IPS-NIHi11 (cell line): ENCODE measurements around the gene LILRA6.
"Not testable (repeated sequence)": the region's sequence is repeated elsewhere in the genome, so short reads cannot be mapped to it uniquely, and the experiment has no call there.

Experiments
- DNase-seq: peaks from one replicate; pipeline ENCODE4 v3.0.0; 2012; ENCODE audit warnings: mixed read lengths, low spot score

LILRA6 gene

DNA sequence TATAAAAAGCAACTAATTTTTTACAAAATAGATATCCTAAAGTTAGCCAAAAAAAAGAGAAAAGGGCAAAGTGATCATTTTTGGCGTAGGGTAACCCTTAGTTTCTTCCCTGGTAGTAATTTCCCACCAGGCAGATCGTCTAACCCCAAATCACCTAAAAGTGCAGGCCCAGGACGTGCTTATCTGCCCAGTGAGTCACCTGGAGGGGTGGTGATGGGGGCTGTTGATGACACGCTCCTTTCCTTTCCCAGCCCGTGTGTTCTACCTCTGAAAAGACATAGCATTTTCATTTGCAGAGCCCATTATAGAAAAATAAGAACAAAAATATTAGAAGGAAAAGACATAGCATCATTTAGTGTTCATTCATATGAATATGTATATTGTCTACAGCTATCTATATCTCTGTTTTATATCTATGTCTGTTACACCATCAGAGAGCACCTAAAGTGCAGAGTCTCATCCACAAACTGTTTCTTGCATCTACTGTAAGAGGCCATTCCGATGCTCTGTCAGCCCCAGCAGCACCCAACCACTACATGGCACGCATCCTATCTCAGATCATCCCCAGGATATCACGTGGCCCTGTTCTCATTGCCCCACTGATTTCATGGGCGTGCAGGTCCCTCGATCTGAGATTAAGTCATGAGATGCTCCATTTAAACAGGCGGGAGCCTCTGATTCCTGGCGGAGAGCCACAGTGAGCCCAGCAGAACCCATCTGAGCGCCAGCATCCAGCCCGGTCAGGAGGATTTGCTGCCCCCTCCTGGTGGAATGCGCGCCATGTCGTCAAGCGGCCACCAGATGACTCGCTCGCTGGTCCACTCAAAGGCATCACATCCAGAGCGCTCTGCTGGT, 11.3 kb downstream of the LILRA6 start:
- DNase-seq: peak; percentile 91

- DNase-seq: no peak
Observed at GRCh38 chr19:54230031-54230430, 12.6 kb downstream of the LILRA6 start.

DNA sequence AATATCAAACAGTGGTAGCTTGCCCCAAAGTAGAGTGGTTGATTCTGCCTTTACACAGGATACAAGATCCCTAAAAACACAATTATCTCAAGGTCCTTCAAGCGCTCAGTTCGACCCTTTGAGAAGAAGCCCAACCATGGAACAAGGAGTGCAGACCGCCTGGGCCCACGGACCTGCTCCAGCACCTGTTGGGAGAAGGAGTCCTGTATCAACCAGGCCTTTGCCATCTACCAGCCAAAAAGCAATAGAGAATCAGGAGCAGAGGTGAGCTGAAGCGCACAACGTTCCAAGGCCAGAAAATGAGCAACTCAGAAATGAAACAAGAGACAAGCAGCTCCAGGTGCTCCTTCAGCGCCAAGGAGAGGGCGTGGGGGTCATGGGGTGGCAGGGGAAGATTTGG, 13.4 kb downstream of the LILRA6 start:
- DNase-seq: no peak

- not testable (repeated sequence) for DNase-seq
Observed at GRCh38 chr19:54224619-54225018, 18.0 kb downstream of the LILRA6 start.

DNA sequence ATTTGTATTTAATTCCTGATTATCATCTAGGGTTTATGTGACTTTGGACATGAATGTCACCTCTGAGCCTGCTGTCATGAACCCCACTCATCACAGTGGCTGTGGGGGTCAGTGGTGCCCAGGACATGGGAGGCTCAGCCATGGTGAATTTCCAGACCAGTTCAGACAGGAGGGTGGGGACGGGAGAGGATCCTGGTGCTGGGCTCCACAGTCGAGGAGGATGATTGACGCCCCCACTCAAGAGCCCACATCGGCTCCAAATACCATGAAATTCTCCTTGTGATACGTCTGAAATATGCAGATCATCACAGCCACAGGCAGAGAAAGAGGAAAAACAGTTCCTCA, 18.7 kb downstream of the LILRA6 start:
- DNase-seq: not testable (repeated sequence)

- DNase-seq: not testable (repeated sequence)
Observed at GRCh38 chr19:54223277-54223936, 19.2 kb downstream of the LILRA6 start.

- DNase-seq: not testable (repeated sequence)
Observed at GRCh38 chr19:54222474-54223276, 19.9 kb downstream of the LILRA6 start, which contains the start of gene LILRB3. Gene LILRB3 (minus strand): TSS chr19:54223007. CDS start chr19:54222976, 31 bp downstream.

DNA sequence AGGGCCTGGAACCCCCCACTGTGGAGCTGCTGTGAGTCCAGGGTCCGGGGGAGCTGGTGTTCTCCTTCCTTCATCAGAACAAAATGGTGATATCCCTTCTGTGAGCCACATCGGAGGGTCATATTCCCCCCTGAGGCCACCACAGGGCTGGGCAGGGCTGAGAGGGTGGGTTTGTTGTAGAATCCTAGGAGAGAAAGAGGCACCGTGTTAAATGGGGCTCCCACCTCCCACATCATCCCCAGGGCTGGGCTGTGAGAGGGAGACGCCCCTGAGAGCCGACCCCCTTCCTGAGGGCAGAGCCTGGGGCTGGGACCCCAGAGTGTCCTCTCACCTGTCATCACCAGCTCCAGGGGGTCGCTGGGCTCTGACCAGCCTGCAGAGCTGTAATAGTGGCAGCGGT, 20.6 kb downstream of the LILRA6 start:
- DNase-seq: not testable (repeated sequence)

DNA sequence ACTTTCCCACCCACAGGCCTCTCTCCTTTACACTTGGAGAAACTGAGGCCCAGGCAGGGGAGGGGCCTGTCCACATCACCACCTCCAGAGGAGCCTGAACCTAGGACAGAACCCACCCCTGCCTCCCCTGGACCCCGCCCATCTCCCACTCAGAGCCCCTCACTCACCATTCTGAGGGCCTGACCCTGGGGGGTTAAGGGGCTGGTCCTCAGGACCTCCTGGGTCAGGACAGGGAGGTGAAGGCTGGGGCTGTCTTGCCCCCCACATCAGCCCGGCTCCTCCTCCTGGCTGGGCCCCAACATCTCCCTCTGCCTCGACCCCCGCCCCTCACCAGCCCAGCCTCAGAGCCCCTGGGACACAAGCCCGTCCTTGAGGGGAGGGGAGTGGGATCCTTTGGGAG, 22.9 kb downstream of the LILRA6 start:
- DNase-seq: not testable (repeated sequence)

- DNase-seq: no peak
Observed at GRCh38 chr19:54218960-54219661, 23.5 kb downstream of the LILRA6 start.

DNA sequence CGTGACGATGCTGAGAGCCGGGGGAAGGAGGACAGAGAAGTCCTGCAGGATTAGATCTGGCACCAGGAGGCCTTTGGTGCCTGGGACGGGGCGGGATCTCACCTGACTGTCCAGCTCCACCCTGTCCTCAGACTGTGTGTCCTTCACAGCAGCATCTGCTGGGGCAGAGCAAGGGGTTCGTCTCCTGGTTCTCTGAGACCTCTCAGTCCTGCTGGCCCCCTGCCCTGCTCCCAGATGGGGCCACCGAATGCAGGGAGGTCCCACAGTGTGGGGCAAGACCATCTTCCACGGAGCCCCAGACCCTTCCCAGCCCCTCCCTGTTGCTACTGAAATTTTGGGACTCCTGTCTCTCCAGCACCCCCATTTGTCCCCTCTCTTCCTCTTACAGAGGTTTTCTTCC, 24.3 kb downstream of the LILRA6 start:
- DNase-seq: no peak

DNA sequence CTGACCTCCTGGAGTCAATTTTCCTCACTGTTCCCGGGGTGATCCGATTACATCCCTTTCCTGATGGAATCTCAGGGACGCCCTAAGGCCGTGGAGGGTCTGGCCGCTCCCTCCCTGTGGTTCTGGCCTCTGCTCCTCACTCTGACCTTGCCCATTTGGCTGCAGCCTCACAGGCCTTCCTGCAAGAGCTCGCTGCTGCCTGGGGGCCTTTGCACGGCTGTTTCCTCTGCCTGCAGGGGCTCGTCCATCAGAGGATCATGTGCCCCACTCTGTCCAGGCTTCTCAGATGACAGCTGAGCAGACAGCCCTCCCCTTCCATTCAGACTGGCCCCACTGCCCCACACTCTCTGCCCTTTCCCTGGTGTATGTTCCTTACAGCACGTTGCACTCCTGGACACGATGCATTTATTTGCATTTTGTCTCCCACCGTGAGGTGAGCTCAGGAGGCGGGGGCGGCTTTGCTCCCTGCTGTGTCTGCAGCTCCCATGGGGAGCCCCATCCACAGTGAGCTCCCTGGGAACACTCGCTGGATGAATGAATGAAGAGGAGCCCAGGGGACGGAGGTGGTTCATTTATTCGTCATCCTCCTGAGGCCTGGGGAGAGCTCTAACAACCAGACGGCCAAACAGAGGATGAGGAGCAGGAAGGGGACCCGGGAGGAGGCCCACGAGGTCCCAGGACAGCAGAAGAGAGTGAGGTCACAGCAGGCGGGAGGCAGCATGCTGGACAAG, 24.9 kb downstream of the LILRA6 start:
- not testable (repeated sequence) for DNase-seq

DNA sequence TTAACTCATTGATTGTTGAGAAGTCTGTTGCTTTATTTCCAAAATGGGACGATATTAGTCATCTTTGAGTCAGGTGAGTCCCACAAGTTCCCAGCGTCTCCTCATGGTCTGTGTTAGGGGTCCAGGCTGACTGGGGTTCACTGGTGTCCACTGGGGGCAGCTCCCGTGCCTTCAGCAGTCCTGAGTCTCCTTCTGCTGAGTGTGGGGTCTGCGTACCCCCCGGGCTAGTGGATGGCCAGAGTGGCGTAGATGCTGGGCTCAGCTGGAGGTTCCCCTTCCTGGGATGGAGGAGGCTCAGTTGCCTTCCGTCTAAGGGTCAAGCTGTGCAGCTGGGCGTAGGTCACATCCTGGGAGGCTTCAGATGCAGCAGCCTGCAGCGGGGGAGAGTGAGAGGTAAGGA, 25.7 kb downstream of the LILRA6 start:
- no peak for DNase-seq

GRCh38 chr19:54214734-54215133, 27.9 kb downstream of the LILRA6 start:
- not testable (repeated sequence) for DNase-seq

GRCh38 chr19:54214217-54214616, 28.4 kb downstream of the LILRA6 start:
- not testable (repeated sequence) for DNase-seq

- DNase-seq: no peak
Observed at GRCh38 chr19:54211235-54211634, 31.4 kb downstream of the LILRA6 start.

- DNase-seq: peak; percentile 49
Observed at GRCh38 chr19:54209811-54210494, 32.6 kb downstream of the LILRA6 start.

DNA sequence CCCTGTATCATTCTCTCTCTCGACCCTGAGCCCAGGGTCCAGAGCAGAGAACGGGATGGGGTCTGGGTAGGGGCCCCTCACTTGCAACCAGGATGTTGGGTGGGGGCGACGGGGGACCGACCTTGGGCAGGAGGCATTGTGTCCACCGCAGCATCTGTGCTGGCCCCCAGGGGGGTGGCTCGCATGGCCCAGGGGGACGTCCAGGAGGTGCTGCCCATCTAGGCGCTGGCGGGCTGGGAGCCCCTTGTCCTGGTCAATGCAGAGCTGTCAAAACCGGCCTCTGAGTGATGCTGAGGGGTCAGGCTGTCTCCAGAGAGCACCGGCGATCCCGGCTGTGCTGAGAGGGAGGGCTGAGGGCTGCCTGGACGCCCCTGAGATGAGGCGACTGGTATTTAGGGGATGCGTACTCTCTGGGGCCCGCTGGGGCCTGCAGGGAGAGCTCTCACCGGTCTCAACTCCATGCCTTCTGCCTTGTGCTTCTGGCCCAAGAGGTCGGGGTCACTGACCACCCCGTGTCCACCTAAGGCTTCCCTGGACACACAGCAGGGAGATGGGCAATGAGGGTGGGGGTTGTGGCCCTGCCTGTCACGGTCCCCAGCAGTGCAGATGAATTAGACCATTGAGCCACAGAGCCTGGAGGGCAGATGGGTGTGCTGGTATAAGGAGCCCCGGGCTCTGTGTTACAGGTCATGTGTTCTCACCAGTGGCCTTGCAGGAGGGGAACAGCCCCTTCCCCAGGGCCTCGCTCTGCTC, 33.4 kb downstream of the LILRA6 start:
- DNase-seq: peak; percentile 38

- no peak for DNase-seq
Observed at GRCh38 chr19:54208784-54209057, 33.9 kb downstream of the LILRA6 start.
